ENCODE results near the gene ATXN10. TPM values are rescaled to one million over a fixed set of nuclear protein-coding genes. Genes with fewer than 3 reads are reported as not detected.

ATXN10 gene
- total and polyA plus RNA-seq, 2 experiments from 2014 or later, result 99.0 to 163 TPM

DNA sequence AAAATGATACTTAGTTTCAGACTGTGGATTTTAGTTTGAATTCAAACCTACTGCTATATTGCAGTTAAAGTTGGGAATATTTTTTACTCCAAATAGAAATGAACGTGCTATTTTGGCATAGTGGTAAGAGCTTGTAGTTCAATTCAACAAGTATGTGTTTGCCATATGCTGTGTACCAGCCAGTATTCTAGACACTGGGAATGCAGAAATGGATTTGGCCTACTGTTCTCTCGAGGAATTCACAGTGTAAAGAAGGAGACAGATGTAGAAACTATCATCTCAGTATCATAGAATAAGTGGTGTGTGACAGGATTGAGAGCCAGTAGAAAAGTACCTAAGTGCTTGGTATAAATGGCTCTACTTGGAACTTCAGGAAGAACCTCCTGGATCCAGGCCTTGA, 80.4 kb downstream of the ATXN10 start:
- peaks cover 11% of the 10 kb centered on the region; the same call in 1 of the 2 replicates for H4K20me1 ChIP-seq (replicated peaks; ENCODE audit: insufficient read depth)
- no peaks in the 10 kb centered on the region for H3K27me3 ChIP-seq (ENCODE audit: insufficient read depth)
- no peaks in the 10 kb centered on the region for H3K27me3 Mint-ChIP-seq (ENCODE audit: insufficient read depth, low read depth, poor library complexity)
- no peaks in the 10 kb centered on the region for H3K36me3 ChIP-seq (ENCODE audit: insufficient read depth)
- no peak overlapping the region for H2AFZ ChIP-seq
- no peaks in the 10 kb centered on the region for H3F3A ChIP-seq (replicated peaks; ENCODE audit: low read depth)
- H3K4me1 Mint-ChIP-seq, result peaks cover 8% of the 10 kb centered on the region
- peaks cover 4% of the 10 kb centered on the region; the same call in 2 of the 3 replicates for H3K36me3 Mint-ChIP-seq (ENCODE audit: low read depth)
- ATAC-seq (no peak), DNase-seq (ENCODE audit: low spot score) (no peak)
- no peak overlapping the region for H3K4me2 ChIP-seq
- H3K4me1 ChIP-seq (ENCODE audit: insufficient read depth), result peaks cover 6% of the 10 kb centered on the region; the same call in 1 of the 2 replicates
- H3K9me3 Mint-ChIP-seq, result no peaks in the 10 kb centered on the region
- peaks cover 6% of the 10 kb centered on the region; the same call in 1 of the 2 replicates for H3K79me2 ChIP-seq (replicated peaks; ENCODE audit: insufficient read depth)
- H3K4me3 Mint-ChIP-seq, result no peak overlapping the region
- H3K27ac Mint-ChIP-seq, result no peak overlapping the region
- TF ChIP-seq STAT1 (IDR thresholded peaks at IDR 0.05; ENCODE audit: unreplicated experiment), result no peak
- TF ChIP-seq, protein P1, sequence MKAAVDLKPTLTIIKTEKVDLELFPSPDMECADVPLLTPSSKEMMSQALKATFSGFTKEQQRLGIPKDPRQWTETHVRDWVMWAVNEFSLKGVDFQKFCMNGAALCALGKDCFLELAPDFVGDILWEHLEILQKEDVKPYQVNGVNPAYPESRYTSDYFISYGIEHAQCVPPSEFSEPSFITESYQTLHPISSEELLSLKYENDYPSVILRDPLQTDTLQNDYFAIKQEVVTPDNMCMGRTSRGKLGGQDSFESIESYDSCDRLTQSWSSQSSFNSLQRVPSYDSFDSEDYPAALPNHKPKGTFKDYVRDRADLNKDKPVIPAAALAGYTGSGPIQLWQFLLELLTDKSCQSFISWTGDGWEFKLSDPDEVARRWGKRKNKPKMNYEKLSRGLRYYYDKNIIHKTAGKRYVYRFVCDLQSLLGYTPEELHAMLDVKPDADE (IDR thresholded peaks at IDR 0.05), result no peak
- no peak for TF ChIP-seq EZH2 (IDR thresholded peaks at IDR 0.05; ENCODE audit: low read depth, unreplicated experiment)
- TF ChIP-seq, protein P2, sequence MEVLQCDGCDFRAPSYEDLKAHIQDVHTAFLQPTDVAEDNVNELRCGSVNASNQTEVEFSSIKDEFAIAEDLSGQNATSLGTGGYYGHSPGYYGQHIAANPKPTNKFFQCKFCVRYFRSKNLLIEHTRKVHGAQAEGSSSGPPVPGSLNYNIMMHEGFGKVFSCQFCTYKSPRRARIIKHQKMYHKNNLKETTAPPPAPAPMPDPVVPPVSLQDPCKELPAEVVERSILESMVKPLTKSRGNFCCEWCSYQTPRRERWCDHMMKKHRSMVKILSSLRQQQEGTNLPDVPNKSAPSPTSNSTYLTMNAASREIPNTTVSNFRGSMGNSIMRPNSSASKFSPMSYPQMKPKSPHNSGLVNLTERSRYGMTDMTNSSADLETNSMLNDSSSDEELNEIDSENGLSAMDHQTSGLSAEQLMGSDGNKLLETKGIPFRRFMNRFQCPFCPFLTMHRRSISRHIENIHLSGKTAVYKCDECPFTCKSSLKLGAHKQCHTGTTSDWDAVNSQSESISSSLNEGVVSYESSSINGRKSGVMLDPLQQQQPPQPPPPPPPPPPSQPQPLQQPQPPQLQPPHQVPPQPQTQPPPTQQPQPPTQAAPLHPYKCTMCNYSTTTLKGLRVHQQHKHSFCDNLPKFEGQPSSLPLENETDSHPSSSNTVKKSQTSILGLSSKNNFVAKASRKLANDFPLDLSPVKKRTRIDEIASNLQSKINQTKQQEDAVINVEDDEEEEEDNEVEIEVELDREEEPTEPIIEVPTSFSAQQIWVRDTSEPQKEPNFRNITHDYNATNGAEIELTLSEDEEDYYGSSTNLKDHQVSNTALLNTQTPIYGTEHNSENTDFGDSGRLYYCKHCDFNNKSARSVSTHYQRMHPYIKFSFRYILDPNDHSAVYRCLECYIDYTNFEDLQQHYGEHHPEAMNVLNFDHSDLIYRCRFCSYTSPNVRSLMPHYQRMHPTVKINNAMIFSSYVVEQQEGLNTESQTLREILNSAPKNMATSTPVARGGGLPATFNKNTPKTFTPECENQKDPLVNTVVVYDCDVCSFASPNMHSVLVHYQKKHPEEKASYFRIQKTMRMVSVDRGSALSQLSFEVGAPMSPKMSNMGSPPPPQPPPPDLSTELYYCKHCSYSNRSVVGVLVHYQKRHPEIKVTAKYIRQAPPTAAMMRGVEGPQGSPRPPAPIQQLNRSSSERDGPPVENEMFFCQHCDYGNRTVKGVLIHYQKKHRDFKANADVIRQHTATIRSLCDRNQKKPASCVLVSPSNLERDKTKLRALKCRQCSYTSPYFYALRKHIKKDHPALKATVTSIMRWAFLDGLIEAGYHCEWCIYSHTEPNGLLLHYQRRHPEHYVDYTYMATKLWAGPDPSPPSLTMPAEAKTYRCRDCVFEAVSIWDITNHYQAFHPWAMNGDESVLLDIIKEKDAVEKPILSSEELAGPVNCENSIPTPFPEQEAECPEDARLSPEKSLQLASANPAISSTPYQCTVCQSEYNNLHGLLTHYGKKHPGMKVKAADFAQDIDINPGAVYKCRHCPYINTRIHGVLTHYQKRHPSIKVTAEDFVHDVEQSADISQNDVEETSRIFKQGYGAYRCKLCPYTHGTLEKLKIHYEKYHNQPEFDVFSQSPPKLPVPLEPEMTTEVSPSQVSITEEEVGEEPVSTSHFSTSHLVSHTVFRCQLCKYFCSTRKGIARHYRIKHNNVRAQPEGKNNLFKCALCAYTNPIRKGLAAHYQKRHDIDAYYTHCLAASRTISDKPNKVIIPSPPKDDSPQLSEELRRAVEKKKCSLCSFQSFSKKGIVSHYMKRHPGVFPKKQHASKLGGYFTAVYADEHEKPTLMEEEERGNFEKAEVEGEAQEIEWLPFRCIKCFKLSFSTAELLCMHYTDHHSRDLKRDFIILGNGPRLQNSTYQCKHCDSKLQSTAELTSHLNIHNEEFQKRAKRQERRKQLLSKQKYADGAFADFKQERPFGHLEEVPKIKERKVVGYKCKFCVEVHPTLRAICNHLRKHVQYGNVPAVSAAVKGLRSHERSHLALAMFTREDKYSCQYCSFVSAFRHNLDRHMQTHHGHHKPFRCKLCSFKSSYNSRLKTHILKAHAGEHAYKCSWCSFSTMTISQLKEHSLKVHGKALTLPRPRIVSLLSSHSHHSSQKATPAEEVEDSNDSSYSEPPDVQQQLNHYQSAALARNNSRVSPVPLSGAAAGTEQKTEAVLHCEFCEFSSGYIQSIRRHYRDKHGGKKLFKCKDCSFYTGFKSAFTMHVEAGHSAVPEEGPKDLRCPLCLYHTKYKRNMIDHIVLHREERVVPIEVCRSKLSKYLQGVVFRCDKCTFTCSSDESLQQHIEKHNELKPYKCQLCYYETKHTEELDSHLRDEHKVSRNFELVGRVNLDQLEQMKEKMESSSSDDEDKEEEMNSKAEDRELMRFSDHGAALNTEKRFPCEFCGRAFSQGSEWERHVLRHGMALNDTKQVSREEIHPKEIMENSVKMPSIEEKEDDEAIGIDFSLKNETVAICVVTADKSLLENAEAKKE (CRISPR knock-in tag; IDR thresholded peaks at IDR 0.05), result no peak
- TF ChIP-seq CREB1 (CRISPR knock-in tag; IDR thresholded peaks at IDR 0.05; ENCODE audit: low read depth), result no peak
- TF ChIP-seq EZH2phosphoT487 (IDR thresholded peaks at IDR 0.05; ENCODE audit: unreplicated experiment), result no peak
- TF ChIP-seq, protein P3, sequence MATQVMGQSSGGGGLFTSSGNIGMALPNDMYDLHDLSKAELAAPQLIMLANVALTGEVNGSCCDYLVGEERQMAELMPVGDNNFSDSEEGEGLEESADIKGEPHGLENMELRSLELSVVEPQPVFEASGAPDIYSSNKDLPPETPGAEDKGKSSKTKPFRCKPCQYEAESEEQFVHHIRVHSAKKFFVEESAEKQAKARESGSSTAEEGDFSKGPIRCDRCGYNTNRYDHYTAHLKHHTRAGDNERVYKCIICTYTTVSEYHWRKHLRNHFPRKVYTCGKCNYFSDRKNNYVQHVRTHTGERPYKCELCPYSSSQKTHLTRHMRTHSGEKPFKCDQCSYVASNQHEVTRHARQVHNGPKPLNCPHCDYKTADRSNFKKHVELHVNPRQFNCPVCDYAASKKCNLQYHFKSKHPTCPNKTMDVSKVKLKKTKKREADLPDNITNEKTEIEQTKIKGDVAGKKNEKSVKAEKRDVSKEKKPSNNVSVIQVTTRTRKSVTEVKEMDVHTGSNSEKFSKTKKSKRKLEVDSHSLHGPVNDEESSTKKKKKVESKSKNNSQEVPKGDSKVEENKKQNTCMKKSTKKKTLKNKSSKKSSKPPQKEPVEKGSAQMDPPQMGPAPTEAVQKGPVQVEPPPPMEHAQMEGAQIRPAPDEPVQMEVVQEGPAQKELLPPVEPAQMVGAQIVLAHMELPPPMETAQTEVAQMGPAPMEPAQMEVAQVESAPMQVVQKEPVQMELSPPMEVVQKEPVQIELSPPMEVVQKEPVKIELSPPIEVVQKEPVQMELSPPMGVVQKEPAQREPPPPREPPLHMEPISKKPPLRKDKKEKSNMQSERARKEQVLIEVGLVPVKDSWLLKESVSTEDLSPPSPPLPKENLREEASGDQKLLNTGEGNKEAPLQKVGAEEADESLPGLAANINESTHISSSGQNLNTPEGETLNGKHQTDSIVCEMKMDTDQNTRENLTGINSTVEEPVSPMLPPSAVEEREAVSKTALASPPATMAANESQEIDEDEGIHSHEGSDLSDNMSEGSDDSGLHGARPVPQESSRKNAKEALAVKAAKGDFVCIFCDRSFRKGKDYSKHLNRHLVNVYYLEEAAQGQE (IDR thresholded peaks at IDR 0.05; ENCODE audit: unreplicated experiment), result no peak
- no peak for TF ChIP-seq ZNF331 (CRISPR knock-in tag; IDR thresholded peaks at IDR 0.05; ENCODE audit: low read depth)
- no peak overlapping the region for H3K27ac ChIP-seq (ENCODE audit: low read depth)
- H3K4me3 ChIP-seq, result no peak overlapping the region
- no peaks in the 10 kb centered on the region for H3K9me2 ChIP-seq (ENCODE audit: insufficient read depth)

All from GM23338 (cell line).